Effector memory CD4-positive, alpha-beta T cell (primary cell): Measurements from ENCODE around the gene S100A5.
"Not testable (repeated sequence)": the region's sequence is repeated elsewhere in the genome, so short reads cannot be mapped to it uniquely, and the experiment has no call there.

Experiments used
- DNase-seq, 3 donors: peaks; one replicate each; pipeline ENCODE4 v3.0.0-alpha.2; 2020
- H3K27ac ChIP-seq: 2 replicates; pipeline ENCODE4 v1.7.0; 2013; ENCODE audit warnings: mild to moderate bottlenecking, low read length, moderate library complexity; ENCODE audit not compliant: insufficient read depth, poor library complexity, severe bottlenecking
- H3K27me3 ChIP-seq: replicated peaks from 2 replicates; pipeline ENCODE4 v1.7.0; 2013; ENCODE audit warnings: mild to moderate bottlenecking, low read length; ENCODE audit not compliant: insufficient read depth, control insufficient read depth, poor library complexity, severe bottlenecking
- H3K36me3 ChIP-seq: 2 replicates; pipeline ENCODE4 v1.7.0; 2013; ENCODE audit warnings: mild to moderate bottlenecking, low read length, moderate library complexity; ENCODE audit not compliant: control insufficient read depth, insufficient read depth
- H3K4me1 ChIP-seq: 2 replicates; pipeline ENCODE4 v1.7.0; 2013; ENCODE audit warnings: low read length, mild to moderate bottlenecking; ENCODE audit not compliant: control insufficient read depth, insufficient read depth, poor library complexity, severe bottlenecking
- H3K4me3 ChIP-seq: 2 replicates; pipeline ENCODE4 v1.7.0; 2013; ENCODE audit warnings: low read length, low read depth, mild to moderate bottlenecking; ENCODE audit not compliant: insufficient read depth, poor library complexity, severe bottlenecking
- H3K9me3 ChIP-seq: 2 replicates; pipeline ENCODE4 v1.7.0; 2013; ENCODE audit warnings: mild to moderate bottlenecking, low read length, moderate library complexity; ENCODE audit not compliant: control insufficient read depth

Gene S100A5

GRCh38 chr1:153568367-153569099, 27.8 kb upstream of the S100A5 start:
- Histone ChIP-seq H3K27ac (no peak overlapping the region), H3K36me3 (no peaks in the 10 kb centered on the region), H3K9me3 (no peaks in the 10 kb centered on the region), H3K27me3 (no peaks in the 10 kb centered on the region), H3K4me3 (no peak overlapping the region), H3K4me1 (peaks cover 28% of the 10 kb centered on the region)
- peak; percentile 57 to 72 (median 70) for DNase-seq

- Histone ChIP-seq H3K4me1 (peaks cover 28% of the 10 kb centered on the region), H3K27ac (no peak overlapping the region), H3K27me3 (no peaks in the 10 kb centered on the region), H3K9me3 (no peaks in the 10 kb centered on the region), H3K36me3 (no peaks in the 10 kb centered on the region), H3K4me3 (no peak overlapping the region)
- no peak for DNase-seq
Measured at GRCh38 chr1:153567621-153568366, 27.1 kb upstream of the S100A5 start.

- Histone ChIP-seq H3K4me3 (no peak overlapping the region), H3K9me3 (no peaks in the 10 kb centered on the region), H3K4me1 (peaks cover 28% of the 10 kb centered on the region), H3K27ac (peak overlapping the region; percentile 69), H3K27me3 (no peaks in the 10 kb centered on the region), H3K36me3 (no peaks in the 10 kb centered on the region)
- DNase-seq: peak; percentile 70 to 76 (median 76)
Measured at GRCh38 chr1:153566414-153567371, 26.0 kb upstream of the S100A5 start.

GRCh38 chr1:153565529-153566374, 25.0 kb upstream of the S100A5 start, which contains the start of gene S100A2:
Gene S100A2, minus strand, starts transcription at chr1:153565844. Its CDS starts 1,967 bp downstream, at chr1:153563877.
- peaks cover 28% of the 10 kb centered on the region for H3K4me1 ChIP-seq
- DNase-seq: peak in 2 of 3 donors; percentile 23 to 26

GRCh38 chr1:153563991-153564390, 23.3 kb upstream of the S100A5 start:
- peaks cover 28% of the 10 kb centered on the region for H3K4me1 ChIP-seq
- H3K27me3 ChIP-seq: no peaks in the 10 kb centered on the region
- H3K27ac ChIP-seq: no peak overlapping the region
- no peaks in the 10 kb centered on the region for H3K9me3 ChIP-seq
- H3K36me3 ChIP-seq: no peaks in the 10 kb centered on the region
- no peak overlapping the region for H3K4me3 ChIP-seq
- DNase-seq: no peak

More at GRCh38 chr1:153565529-153566374, 25.0 kb upstream of the S100A5 start, which contains the start of gene S100A2:
- no peaks in the 10 kb centered on the region for H3K27me3 ChIP-seq
- H3K36me3 ChIP-seq: no peaks in the 10 kb centered on the region
- H3K4me3 ChIP-seq: no peak within 1 kb of the TSS
- H3K27ac ChIP-seq: peak within 1 kb of the TSS; percentile 69
- H3K9me3 ChIP-seq: no peaks in the 10 kb centered on the region

GRCh38 chr1:153563483-153563901, 22.8 kb upstream of the S100A5 start:
- Histone ChIP-seq H3K27ac (no peak overlapping the region), H3K4me1 (peaks cover 28% of the 10 kb centered on the region), H3K27me3 (no peaks in the 10 kb centered on the region), H3K4me3 (no peak overlapping the region), H3K9me3 (no peaks in the 10 kb centered on the region), H3K36me3 (no peaks in the 10 kb centered on the region)
- DNase-seq: no peak

GRCh38 chr1:153562021-153562420, 21.3 kb upstream of the S100A5 start:
- peaks cover 17% of the 10 kb centered on the region for H3K4me1 ChIP-seq
- not testable (repeated sequence) for DNase-seq, H3K27me3 ChIP-seq, H3K36me3 ChIP-seq, H3K4me3 ChIP-seq, H3K9me3 ChIP-seq, H3K27ac ChIP-seq

GRCh38 chr1:153561466-153561985, 20.8 kb upstream of the S100A5 start:
- H3K4me3 ChIP-seq: no peak overlapping the region
- no peaks in the 10 kb centered on the region for H3K27me3 ChIP-seq
- peaks cover 12% of the 10 kb centered on the region for H3K4me1 ChIP-seq
- H3K27ac ChIP-seq: no peak overlapping the region
- no peak for DNase-seq
- no peaks in the 10 kb centered on the region for H3K36me3 ChIP-seq
- no peaks in the 10 kb centered on the region for H3K9me3 ChIP-seq
